ENCODE data around the gene FAM174C. TPM values are rescaled to one million over a fixed set of nuclear protein-coding genes. Genes with fewer than 3 reads are reported as not detected.

The FAM174C gene
- total RNA-seq, 1 experiment from 2014 or later = 59.4 TPM

GRCh38 chr19:1249298-1249989 is 25.9 kb upstream of the FAM174C start (continued):
- TF ChIP-seq ZNF423 (CRISPR knock-in tag; IDR thresholded peaks at IDR 0.05) (peak; percentile 85), FOXJ3 (CRISPR knock-in tag; IDR thresholded peaks at IDR 0.05; ENCODE audit: borderline replicate concordance) (no peak), NR3C1 (CRISPR knock-in tag; conservative IDR thresholded peaks at IDR 0.05; ENCODE audit: low read depth) (no peak), FOXK1 (CRISPR knock-in tag; IDR thresholded peaks at IDR 0.05) (0 out of 2 replicates have a peak, but pooled peaks have one; percentile 23), CREB1 (CRISPR knock-in tag; IDR thresholded peaks at IDR 0.05) (no peak), IRF2 (CRISPR knock-in tag; IDR thresholded peaks at IDR 0.05; ENCODE audit: borderline replicate concordance, low read depth) (no peak), FOXP1 (CRISPR knock-in tag; IDR thresholded peaks at IDR 0.05; ENCODE audit: borderline replicate concordance) (no peak), ZNF416 (CRISPR knock-in tag; IDR thresholded peaks at IDR 0.05) (no peak), SMAD4 (CRISPR knock-in tag; IDR thresholded peaks at IDR 0.05) (no peak), IRF1 (CRISPR knock-in tag; IDR thresholded peaks at IDR 0.05) (no peak), SOX15 (CRISPR knock-in tag; IDR thresholded peaks at IDR 0.05) (no peak), JUN (CRISPR knock-in tag; IDR thresholded peaks at IDR 0.05) (peak; percentile 44; the same call in 1 of the 2 replicates), ZNF219 (CRISPR knock-in tag; IDR thresholded peaks at IDR 0.05; ENCODE audit: borderline replicate concordance) (no peak), ZNF512 (CRISPR knock-in tag; IDR thresholded peaks at IDR 0.05; ENCODE audit: borderline replicate concordance) (no peak), ATF1 (CRISPR knock-in tag; IDR thresholded peaks at IDR 0.05) (no peak), PRRX2 (CRISPR knock-in tag; IDR thresholded peaks at IDR 0.05) (0 out of 2 replicates have a peak, but pooled peaks have one; percentile 26), ZNF532 (CRISPR knock-in tag; IDR thresholded peaks at IDR 0.05; ENCODE audit: borderline replicate concordance) (no peak), ZNF138 (CRISPR knock-in tag; conservative IDR thresholded peaks at IDR 0.05) (no peak)
- TF ChIP-seq, protein P1, sequence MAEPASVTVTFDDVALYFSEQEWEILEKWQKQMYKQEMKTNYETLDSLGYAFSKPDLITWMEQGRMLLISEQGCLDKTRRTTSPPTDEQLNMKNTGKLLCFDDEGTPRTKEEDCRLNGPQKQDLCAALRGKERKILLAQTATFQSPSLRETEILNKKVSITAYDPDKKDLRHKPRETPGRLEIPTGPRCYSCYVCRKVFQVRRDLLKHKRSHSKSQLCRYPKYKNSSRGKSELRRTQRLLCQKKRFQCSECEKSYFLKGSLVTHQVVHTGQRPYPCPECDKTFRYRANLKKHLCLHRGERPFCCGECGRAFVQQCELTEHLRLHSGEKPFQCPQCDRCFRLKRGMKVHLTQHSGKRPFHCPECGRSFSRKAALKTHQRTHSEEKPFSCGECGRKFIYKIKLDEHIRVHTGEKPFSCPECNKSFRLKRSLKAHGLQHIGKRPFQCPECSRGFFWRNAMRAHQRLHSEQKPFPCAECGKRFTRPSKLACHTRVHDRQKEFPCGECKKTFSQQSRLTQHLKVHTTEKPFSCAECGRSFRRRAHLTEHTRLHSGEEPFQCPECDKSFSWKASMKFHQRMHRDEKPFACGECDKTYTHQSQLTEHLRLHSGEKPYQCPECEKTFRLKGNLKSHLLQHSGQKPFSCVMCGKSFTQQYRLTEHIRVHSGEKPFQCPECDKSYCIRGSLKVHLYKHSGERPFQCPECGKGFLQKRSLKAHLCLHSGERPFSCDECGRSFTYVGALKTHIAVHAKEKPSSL (CRISPR knock-in tag; conservative IDR thresholded peaks at IDR 0.05) = no peak
- TF ChIP-seq, protein P2, sequence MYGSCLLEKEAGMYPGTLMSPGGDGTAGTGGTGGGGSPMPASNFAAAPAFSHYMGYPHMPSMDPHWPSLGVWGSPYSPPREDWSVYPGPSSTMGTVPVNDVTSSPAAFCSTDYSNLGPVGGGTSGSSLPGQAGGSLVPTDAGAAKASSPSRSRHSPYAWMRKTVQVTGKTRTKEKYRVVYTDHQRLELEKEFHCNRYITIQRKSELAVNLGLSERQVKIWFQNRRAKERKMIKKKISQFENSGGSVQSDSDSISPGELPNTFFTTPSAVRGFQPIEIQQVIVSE (CRISPR knock-in tag; IDR thresholded peaks at IDR 0.05; ENCODE audit: borderline replicate concordance) = no peak
- TF ChIP-seq, protein P3, sequence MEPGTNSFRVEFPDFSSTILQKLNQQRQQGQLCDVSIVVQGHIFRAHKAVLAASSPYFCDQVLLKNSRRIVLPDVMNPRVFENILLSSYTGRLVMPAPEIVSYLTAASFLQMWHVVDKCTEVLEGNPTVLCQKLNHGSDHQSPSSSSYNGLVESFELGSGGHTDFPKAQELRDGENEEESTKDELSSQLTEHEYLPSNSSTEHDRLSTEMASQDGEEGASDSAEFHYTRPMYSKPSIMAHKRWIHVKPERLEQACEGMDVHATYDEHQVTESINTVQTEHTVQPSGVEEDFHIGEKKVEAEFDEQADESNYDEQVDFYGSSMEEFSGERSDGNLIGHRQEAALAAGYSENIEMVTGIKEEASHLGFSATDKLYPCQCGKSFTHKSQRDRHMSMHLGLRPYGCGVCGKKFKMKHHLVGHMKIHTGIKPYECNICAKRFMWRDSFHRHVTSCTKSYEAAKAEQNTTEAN (CRISPR knock-in tag; IDR thresholded peaks at IDR 0.05) = no peak
- TF ChIP-seq, protein P4, sequence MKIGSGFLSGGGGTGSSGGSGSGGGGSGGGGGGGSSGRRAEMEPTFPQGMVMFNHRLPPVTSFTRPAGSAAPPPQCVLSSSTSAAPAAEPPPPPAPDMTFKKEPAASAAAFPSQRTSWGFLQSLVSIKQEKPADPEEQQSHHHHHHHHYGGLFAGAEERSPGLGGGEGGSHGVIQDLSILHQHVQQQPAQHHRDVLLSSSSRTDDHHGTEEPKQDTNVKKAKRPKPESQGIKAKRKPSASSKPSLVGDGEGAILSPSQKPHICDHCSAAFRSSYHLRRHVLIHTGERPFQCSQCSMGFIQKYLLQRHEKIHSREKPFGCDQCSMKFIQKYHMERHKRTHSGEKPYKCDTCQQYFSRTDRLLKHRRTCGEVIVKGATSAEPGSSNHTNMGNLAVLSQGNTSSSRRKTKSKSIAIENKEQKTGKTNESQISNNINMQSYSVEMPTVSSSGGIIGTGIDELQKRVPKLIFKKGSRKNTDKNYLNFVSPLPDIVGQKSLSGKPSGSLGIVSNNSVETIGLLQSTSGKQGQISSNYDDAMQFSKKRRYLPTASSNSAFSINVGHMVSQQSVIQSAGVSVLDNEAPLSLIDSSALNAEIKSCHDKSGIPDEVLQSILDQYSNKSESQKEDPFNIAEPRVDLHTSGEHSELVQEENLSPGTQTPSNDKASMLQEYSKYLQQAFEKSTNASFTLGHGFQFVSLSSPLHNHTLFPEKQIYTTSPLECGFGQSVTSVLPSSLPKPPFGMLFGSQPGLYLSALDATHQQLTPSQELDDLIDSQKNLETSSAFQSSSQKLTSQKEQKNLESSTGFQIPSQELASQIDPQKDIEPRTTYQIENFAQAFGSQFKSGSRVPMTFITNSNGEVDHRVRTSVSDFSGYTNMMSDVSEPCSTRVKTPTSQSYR (CRISPR knock-in tag; IDR thresholded peaks at IDR 0.05) = no peak
- TF ChIP-seq, protein P5, sequence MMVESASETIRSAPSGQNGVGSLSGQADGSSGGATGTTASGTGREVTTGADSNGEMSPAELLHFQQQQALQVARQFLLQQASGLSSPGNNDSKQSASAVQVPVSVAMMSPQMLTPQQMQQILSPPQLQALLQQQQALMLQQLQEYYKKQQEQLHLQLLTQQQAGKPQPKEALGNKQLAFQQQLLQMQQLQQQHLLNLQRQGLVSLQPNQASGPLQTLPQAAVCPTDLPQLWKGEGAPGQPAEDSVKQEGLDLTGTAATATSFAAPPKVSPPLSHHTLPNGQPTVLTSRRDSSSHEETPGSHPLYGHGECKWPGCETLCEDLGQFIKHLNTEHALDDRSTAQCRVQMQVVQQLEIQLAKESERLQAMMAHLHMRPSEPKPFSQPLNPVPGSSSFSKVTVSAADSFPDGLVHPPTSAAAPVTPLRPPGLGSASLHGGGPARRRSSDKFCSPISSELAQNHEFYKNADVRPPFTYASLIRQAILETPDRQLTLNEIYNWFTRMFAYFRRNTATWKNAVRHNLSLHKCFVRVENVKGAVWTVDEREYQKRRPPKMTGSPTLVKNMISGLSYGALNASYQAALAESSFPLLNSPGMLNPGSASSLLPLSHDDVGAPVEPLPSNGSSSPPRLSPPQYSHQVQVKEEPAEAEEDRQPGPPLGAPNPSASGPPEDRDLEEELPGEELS (CRISPR knock-in tag; IDR thresholded peaks at IDR 0.05) = 0 out of 2 replicates have a peak, but pooled peaks have one; percentile 7

All from WTC11 (cell line).